Smooth muscle cell (in vitro differentiated cells): ENCODE results near the gene FTMT. TPM values are rescaled to one million over a fixed set of nuclear protein-coding genes. Genes with fewer than 3 reads are reported as not detected.

Experiments used
- DNase-seq: peaks from one replicate; lab custom pipeline; 2025; ENCODE audit not compliant: unreplicated experiment; lab: John Stamatoyannopoulos, UW
- H2AFZ ChIP-seq: fragments of 200-600 bp; sonication (generic); 2 replicates; pipeline ENCODE4 v1.6.0; 2016; ENCODE audit warnings: antibody characterized with exemption, low read depth, mild to moderate bottlenecking
- H3F3A ChIP-seq: fragments of 200-600 bp; sonication (generic); 2 replicates; pipeline ENCODE4 v1.6.0; 2017; ENCODE audit warnings: antibody characterized with exemption, low read depth
- H3K27ac ChIP-seq: fragments of 200-600 bp; sonication (generic); 2 replicates; pipeline ENCODE4 v1.5.1; 2016; ENCODE audit warnings: low read depth, mild to moderate bottlenecking
- H3K27me3 ChIP-seq: fragments of 200-600 bp; sonication (generic); 2 replicates; pipeline ENCODE4 v1.6.1; 2016; ENCODE audit warnings: low read depth, mild to moderate bottlenecking
- H3K36me3 ChIP-seq: fragments of 200-600 bp; sonication (generic); 2 replicates; pipeline ENCODE4 v1.5.1; 2016; ENCODE audit warnings: low read depth
- H3K4me1 ChIP-seq: fragments of 200-600 bp; sonication (generic); 2 replicates; pipeline ENCODE4 v1.5.1; 2016; ENCODE audit warnings: low read depth
- H3K4me2 ChIP-seq: fragments of 200-600 bp; sonication (generic); 2 replicates; pipeline ENCODE4 v1.6.0; 2016; ENCODE audit warnings: mild to moderate bottlenecking
- H3K4me3 ChIP-seq: fragments of 200-600 bp; sonication (generic); 2 replicates; pipeline ENCODE4 v1.5.1; 2016; ENCODE audit warnings: mild to moderate bottlenecking
- H3K79me2 ChIP-seq: fragments of 200-600 bp; sonication (generic); 2 replicates; pipeline ENCODE4 v1.6.0; 2016; ENCODE audit warnings: low read depth, mild to moderate bottlenecking
- H3K9ac ChIP-seq: fragments of 200-600 bp; sonication (generic); 2 replicates; pipeline ENCODE4 v1.6.0; 2016; ENCODE audit warnings: low read depth
- H3K9me3 ChIP-seq: fragments of 200-600 bp; sonication (generic); replicated peaks from 2 replicates; pipeline ENCODE4 v1.5.1; 2016; ENCODE audit warnings: low read depth
- H4K20me1 ChIP-seq: fragments of 200-600 bp; sonication (generic); 2 replicates; pipeline ENCODE4 v1.6.0; 2016; ENCODE audit warnings: low read depth
- WGBS: methylation state at CpG from one replicate; pipeline ENCODE4 v1.1.7; 2016; ENCODE audit warnings: low lambda C conversion rate; 5-methylcytosine and 5-hydroxymethylcytosine counted together
- polyA plus RNA-seq: library from polyadenylated mRNA; unstranded; fragments of >200 nt; fragmentation: Nextera tagmentation; extraction: Ambion mirVana; gene quantifications from 2 replicates; pipeline ENCODE4 v1.2.1, GENCODE V29; 2016
- total RNA-seq: library from RNA; depleted of rRNA; stranded (reverse); fragments of >200 nt; gene quantifications from 2 replicates; pipeline ENCODE4 v1.2.3, GENCODE V29; 2014
- TF ChIP-seq, protein P1 (sequence below): fragments of 200-600 bp; sonication (generic); IDR thresholded peaks from 2 replicates; pipeline ENCODE4 v1.5.1; 2017; ENCODE audit warnings: borderline replicate concordance, mild to moderate bottlenecking, antibody characterized with exemption; ENCODE audit not compliant: insufficient read depth, poor library complexity, severe bottlenecking

The FTMT gene
- total and polyA plus RNA-seq, 2 experiments from 2014 or later, result not detected

DNA sequence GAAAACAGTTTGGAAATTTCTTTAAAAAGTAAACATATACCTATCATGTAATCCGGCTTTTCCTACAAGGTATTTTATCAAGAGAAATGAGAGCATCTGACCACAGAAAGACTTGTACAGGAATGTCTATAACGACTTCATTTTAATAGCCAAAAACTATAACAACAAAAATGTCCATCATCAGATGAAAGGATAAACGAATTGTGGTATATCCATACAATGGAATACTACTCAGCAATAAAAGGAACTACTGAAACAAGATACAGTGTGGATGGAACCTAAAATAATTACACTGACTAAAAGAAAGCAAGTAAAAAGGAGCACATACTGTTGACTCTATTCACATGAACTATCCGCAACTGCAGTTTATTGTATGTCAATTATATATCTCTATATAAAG lies 1.4 kb upstream of the FTMT start:
- Histone ChIP-seq H3K27ac (no peak overlapping the region), H3K79me2 (no peaks in the 10 kb centered on the region), H3K4me3 (no peak overlapping the region), H3K4me2 (no peak overlapping the region), H3F3A (no peaks in the 10 kb centered on the region), H3K4me1 (no peaks in the 10 kb centered on the region), H3K9ac (no peak overlapping the region), H2AFZ (no peak overlapping the region), H4K20me1 (no peaks in the 10 kb centered on the region), H3K27me3 (no peaks in the 10 kb centered on the region), H3K36me3 (no peaks in the 10 kb centered on the region), H3K9me3 (no peaks in the 10 kb centered on the region)
- WGBS, result 90% methylated on average over 4 of the region's 4 CpGs
- no peak for DNase-seq
- TF ChIP-seq, protein P1, sequence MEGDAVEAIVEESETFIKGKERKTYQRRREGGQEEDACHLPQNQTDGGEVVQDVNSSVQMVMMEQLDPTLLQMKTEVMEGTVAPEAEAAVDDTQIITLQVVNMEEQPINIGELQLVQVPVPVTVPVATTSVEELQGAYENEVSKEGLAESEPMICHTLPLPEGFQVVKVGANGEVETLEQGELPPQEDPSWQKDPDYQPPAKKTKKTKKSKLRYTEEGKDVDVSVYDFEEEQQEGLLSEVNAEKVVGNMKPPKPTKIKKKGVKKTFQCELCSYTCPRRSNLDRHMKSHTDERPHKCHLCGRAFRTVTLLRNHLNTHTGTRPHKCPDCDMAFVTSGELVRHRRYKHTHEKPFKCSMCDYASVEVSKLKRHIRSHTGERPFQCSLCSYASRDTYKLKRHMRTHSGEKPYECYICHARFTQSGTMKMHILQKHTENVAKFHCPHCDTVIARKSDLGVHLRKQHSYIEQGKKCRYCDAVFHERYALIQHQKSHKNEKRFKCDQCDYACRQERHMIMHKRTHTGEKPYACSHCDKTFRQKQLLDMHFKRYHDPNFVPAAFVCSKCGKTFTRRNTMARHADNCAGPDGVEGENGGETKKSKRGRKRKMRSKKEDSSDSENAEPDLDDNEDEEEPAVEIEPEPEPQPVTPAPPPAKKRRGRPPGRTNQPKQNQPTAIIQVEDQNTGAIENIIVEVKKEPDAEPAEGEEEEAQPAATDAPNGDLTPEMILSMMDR, result no peak

DNA sequence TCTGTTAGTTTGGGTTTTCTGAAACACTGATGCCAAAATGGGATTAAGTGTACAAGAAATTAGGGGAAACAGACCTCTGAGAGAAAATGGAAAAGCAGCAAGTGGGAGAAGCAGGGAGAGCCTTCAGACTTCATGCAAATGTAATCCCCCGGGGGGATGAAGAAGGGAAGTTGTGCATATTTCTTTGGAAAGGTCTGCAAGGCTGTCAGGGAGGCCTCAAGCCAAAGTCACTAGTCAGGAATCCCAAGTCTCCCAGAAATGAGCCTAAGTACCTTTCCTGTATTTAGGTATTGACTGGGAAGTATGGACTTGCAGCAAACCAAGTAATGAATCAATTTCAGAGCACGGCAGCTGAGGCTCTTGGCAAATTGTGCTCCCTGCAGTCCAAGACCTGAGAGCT lies 2.2 kb downstream of the FTMT start:
- no peak for DNase-seq
- TF ChIP-seq, protein P1, result no peak
- Histone ChIP-seq H4K20me1 (no peaks in the 10 kb centered on the region), H2AFZ (no peak overlapping the region), H3K27ac (no peak overlapping the region), H3K79me2 (no peaks in the 10 kb centered on the region), H3K9me3 (no peaks in the 10 kb centered on the region), H3K9ac (no peak overlapping the region), H3K4me3 (no peak overlapping the region), H3K4me2 (no peak overlapping the region), H3K27me3 (no peaks in the 10 kb centered on the region), H3F3A (no peaks in the 10 kb centered on the region), H3K36me3 (no peaks in the 10 kb centered on the region), H3K4me1 (no peaks in the 10 kb centered on the region)
- 20% methylated on average over 2 of the region's 2 CpGs for WGBS

DNA sequence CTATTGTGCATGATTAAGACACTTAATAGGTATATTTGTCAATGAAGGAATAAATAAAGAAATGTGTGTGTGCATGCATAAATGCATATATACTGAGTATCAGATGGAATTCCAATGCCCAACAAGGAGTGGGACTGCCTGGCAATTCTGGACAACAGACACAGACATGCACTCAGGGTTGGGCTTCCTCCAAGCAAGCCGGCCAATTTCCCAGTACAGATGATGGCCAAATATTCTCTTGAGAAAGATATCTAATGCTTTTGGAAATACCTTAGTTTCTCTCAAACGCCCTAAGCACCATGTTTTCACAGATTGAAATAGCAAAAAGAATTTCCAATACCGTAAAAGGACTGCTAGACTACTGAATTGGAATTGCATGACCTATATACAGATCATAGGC lies 11.1 kb downstream of the FTMT start:
- H3K27me3 ChIP-seq, result peaks cover 6% of the 10 kb centered on the region
- DNase-seq, result no peak
- no peaks in the 10 kb centered on the region for H4K20me1 ChIP-seq
- no peak overlapping the region for H3K4me3 ChIP-seq
- H3K4me2 ChIP-seq, result no peak overlapping the region
- H3K27ac ChIP-seq, result no peak overlapping the region
- H3K4me1 ChIP-seq, result no peaks in the 10 kb centered on the region
- H2AFZ ChIP-seq, result no peak overlapping the region
- H3F3A ChIP-seq, result no peaks in the 10 kb centered on the region
- TF ChIP-seq, protein P1, result no peak
- H3K9me3 ChIP-seq, result no peaks in the 10 kb centered on the region
- 94% methylated on average over 3 of the region's 3 CpGs for WGBS
- no peaks in the 10 kb centered on the region for H3K36me3 ChIP-seq
- no peak overlapping the region for H3K9ac ChIP-seq
- H3K79me2 ChIP-seq, result no peaks in the 10 kb centered on the region

DNA sequence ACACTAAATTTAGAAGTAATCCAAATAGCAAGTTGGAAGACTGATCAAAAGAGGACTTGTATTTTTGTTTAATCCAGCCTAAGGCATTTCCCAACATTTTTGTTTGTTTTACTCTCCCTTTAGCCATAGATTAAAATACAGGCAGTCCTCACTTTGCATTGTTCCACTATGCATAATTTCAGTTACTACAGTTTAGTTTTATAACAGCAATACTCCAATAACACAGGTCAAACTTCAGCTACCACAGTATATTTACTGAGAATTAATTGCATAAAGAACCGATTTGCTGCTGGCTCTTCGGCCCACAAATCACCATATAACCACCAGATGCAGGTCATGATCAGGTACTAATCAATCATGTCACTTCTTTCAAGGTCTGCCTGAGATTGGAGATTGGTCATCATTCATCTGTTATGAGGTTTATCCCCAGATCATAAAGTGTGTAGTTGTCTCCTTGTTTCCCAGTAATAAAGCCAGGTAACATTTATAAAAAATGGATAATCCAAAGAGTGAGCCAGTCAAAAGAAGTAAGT lies 12.1 kb downstream of the FTMT start:
- Histone ChIP-seq H2AFZ (no peak overlapping the region), H3K4me3 (no peak overlapping the region), H3K4me2 (no peak overlapping the region), H3K9ac (no peak overlapping the region), H3K4me1 (no peaks in the 10 kb centered on the region), H3K79me2 (no peaks in the 10 kb centered on the region), H3K9me3 (no peaks in the 10 kb centered on the region), H4K20me1 (no peaks in the 10 kb centered on the region), H3K27me3 (peaks cover 6% of the 10 kb centered on the region), H3K36me3 (no peaks in the 10 kb centered on the region), H3F3A (no peaks in the 10 kb centered on the region), H3K27ac (no peak overlapping the region)
- TF ChIP-seq, protein P1, result no peak
- DNase-seq, result no peak
- whole genome bisulfite sequencing, result 94% methylated on average over 2 of the region's 2 CpGs
